HUES48 (cell line): ENCODE data around the gene ZNF638.

Experiments
- H3K27ac ChIP-seq: one replicate; pipeline ENCODE4 v1.7.0; 2013; ENCODE audit warnings: low read depth, low read length, inconsistent platforms
- H3K27me3 ChIP-seq: 2 replicates; pipeline ENCODE4 v1.6.1; 2013; ENCODE audit warnings: mild to moderate bottlenecking, low read length; ENCODE audit not compliant: control insufficient read depth, insufficient read depth
- H3K36me3 ChIP-seq: 2 replicates; pipeline ENCODE4 v1.6.1; 2013; ENCODE audit warnings: low read length; ENCODE audit not compliant: control insufficient read depth, insufficient read depth
- H3K4me1 ChIP-seq: 2 replicates; pipeline ENCODE4 v1.6.1; 2013; ENCODE audit warnings: mild to moderate bottlenecking, low read length; ENCODE audit not compliant: control insufficient read depth, insufficient read depth
- H3K4me3 ChIP-seq: 2 replicates; pipeline ENCODE4 v1.5.1; 2013; ENCODE audit warnings: mild to moderate bottlenecking, low read depth, low read length
- H3K9ac ChIP-seq: 2 replicates; pipeline ENCODE4 v1.6.1; 2013; ENCODE audit warnings: mild to moderate bottlenecking, low read depth, low read length, moderate library complexity
- H3K9me3 ChIP-seq: 2 replicates; pipeline ENCODE4 v1.6.1; 2013; ENCODE audit warnings: low read length; ENCODE audit not compliant: control insufficient read depth, insufficient read depth

The ZNF638 gene

DNA sequence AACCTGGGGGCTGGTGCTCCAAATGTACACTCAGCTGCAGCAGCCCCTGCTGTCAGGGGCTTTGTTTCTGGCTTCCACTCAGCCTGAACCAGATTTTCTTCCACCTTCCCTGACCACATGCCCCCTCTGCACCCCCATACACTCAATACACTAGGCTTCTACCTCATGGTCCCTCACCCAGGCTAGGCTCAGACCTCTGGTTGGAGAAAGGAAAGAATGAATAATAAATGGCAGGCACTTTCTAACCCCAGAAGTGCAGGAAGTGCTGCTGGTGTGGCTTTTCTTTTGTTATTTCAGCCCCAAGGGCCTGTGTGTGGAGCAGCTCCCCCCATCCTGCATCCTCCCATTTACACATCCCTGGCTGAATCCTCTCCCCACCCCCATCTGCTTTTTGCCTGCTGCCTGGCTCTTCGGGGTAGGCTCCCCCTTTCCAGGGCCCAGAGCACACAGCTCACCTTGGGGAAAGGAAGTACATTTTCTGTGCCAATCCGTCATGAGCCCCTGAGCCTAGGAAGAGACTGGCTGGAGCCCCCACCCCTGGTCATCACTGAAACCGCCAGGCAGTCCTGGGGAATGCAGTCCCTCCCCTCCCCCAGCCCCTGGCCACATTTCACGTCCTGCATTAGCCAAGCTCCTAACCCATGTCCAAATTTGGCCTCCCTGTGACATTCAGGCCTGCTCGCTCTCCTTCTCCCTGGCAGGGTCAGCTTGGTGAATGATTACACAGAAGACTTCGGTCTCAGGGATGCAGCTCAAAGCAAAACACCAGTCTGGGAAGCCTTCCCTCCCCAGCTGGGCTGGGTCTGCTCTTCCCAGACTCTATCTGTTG lies 124.4 kb downstream of the ZNF638 start:
- peaks cover 38% of the 10 kb centered on the region for H3K4me1 ChIP-seq
- H3K4me3 ChIP-seq = peak overlapping the region; percentile 29
- H3K27ac ChIP-seq = peak overlapping the region; percentile 82
- H3K9me3 ChIP-seq = no peaks in the 10 kb centered on the region
- H3K27me3 ChIP-seq = peaks cover 56% of the 10 kb centered on the region
- H3K36me3 ChIP-seq = no peaks in the 10 kb centered on the region
- H3K9ac ChIP-seq = peak overlapping the region; percentile 37; the same call in 1 of the 2 replicates

DNA sequence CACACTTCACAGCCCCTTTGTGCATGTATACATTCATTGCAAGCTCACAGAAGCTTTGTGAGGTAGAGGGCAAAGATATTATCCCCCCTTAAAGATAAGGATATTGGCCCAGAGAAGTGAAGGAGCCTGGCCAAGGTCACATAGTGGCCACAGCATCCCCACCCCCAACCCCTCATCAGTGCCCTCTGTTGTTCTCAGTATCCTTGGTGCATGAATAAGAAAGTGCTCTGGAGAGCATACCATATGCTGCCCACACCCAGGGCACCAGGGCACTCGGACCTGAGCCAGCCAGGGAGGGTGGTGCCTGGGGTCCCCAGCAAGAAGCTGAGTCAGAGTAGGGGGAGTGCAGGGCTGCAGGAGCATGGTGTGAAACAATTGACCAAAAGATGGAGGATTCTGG lies 125.0 kb downstream of the ZNF638 start:
- Histone ChIP-seq H3K27me3 (peaks cover 61% of the 10 kb centered on the region), H3K9ac (peak overlapping the region; percentile 37; the same call in 1 of the 2 replicates), H3K4me3 (0 out of 2 replicates have a peak overlapping the region, but pooled peaks have one; percentile 29), H3K36me3 (no peaks in the 10 kb centered on the region), H3K4me1 (peaks cover 43% of the 10 kb centered on the region), H3K27ac (peak overlapping the region; percentile 82), H3K9me3 (no peaks in the 10 kb centered on the region)

DNA sequence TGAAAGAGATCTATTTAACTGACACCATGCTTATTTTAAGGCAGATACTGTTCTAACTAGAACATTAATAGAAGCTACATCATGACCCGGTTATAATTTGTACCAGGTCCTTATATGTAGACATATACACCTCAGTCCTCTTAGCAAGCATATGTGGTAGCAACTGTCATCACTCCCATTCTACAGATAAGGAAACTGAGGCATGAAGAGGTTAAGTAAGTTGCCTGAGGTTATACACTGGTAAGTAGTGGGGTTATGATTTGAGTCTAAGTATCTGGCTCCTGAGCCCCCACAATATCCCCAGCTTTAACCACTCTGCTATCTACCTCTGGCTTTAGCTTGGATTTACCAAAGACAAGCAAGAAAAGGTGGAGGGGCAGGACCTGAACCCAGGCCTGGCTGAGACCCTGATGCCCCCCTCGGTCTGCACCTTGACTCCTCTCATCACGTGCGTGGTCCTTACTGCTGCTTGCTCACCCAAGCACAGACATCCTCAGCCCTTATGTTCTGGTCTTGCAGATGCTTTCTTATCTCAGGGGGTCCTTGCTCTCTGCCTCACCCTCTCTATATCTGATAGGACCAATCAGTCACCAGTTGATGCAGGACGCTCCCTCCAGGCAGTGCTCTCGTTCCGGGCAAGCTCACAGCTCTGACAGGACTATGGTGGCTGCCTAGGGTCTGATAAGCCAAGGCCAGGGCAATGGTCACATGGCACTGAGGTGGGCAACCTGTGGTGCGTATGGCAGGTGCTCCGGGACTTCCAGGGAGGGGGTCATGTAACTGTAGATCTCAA lies 125.7 kb downstream of the ZNF638 start:
- H3K4me1 ChIP-seq = peaks cover 43% of the 10 kb centered on the region
- H3K9ac ChIP-seq = no peak overlapping the region
- H3K36me3 ChIP-seq = no peaks in the 10 kb centered on the region
- no peak overlapping the region for H3K4me3 ChIP-seq
- H3K27ac ChIP-seq = no peak overlapping the region
- peaks cover 63% of the 10 kb centered on the region for H3K27me3 ChIP-seq
- H3K9me3 ChIP-seq = no peaks in the 10 kb centered on the region

DNA sequence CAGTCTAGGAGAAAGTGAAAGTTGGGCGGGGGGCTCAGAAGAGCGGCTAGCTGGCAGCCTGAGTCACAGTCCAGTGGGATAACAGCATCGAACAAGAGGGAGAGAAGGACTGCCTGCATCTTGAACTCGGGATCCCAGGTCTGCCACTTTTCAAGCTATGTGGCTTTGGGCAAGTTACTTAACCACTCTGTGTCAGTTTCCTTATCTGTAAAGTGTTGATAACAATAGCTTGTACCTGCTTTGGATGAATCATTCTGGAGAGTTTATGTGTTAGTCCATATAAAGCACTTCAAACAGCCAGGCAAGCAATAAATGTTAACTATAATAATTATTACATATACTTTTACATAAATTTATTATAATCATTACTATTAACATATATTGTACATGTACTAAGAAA lies 126.3 kb downstream of the ZNF638 start:
- Histone ChIP-seq H3K9ac (no peak overlapping the region), H3K36me3 (no peaks in the 10 kb centered on the region), H3K4me3 (no peak overlapping the region), H3K9me3 (no peaks in the 10 kb centered on the region; the same call in 1 of the 2 replicates), H3K27ac (no peak overlapping the region), H3K27me3 (peaks cover 63% of the 10 kb centered on the region), H3K4me1 (peaks cover 40% of the 10 kb centered on the region)

DNA sequence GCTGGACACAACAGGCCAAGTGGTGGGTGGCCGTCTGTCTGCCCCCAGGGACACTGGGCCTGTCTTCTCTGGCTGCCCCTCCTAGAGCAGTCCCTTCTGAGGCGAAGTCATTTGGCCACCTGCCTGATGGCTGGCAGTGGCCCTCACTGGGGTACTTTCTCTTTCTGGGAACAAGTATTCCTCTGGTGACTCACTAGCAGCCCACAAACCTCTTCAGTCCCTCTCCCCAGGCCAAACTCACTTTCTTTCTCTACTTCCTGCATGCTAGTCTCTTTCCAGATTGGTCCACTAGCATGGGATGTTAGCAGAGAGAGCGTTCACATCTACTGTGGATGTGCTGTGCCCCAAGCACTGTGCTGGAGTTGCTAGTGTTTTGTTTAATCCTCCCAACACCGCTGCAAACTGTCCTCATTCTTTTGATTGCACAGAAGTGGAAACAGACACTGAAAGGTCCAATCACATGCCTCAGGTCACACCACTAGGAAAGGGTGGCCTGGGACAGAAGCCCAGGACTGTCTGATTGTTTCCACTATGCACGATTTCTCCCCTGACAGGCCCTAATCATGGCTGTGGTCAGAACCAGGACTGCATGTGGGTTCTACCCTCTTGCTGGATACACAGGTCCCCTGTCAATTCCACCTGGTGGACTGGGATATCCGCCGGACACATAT lies 127.0 kb downstream of the ZNF638 start:
- H3K9ac ChIP-seq = no peak overlapping the region
- H3K27me3 ChIP-seq = peaks cover 65% of the 10 kb centered on the region
- no peak overlapping the region for H3K27ac ChIP-seq
- H3K9me3 ChIP-seq = no peaks in the 10 kb centered on the region; the same call in 1 of the 2 replicates
- no peak overlapping the region for H3K4me3 ChIP-seq
- H3K4me1 ChIP-seq = peaks cover 38% of the 10 kb centered on the region
- no peaks in the 10 kb centered on the region for H3K36me3 ChIP-seq

DNA sequence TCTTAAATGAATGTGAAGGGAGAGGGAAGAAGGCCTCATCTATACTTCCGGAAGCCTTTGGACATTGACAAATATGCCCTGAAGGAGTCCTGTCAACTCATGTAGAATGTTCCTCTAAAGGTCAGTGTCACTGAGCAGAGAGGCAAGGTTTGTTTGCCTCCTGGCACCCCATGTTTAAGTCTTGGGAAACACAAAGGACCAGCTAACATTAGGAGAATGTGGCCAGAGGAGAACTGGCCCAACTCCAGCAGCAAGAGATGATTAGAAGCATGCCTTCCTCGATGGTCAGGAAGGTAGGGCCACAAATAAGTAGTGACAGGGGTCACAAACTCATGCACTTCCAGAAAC lies 127.5 kb downstream of the ZNF638 start:
- peaks cover 65% of the 10 kb centered on the region for H3K27me3 ChIP-seq

DNA sequence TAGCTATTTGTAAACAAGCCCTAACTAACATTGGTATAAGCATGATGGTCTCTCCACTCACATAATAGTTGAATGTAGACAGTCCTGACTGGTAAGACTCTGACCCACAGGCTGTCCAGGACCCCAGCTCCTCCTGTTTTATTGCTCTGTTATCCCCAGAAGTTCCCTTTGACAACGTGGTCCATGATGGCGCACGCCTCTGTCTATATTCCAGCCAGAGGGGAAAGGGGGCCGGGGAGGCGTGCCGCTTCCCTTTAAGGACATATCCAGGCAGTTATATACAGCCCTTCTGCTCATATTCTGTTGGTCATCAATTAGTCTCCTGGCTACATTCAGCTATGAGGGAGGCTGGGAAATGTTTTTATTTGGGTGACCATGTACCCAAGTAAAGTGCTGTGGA lies 128.5 kb downstream of the ZNF638 start:
- Histone ChIP-seq H3K27me3 (peaks cover 65% of the 10 kb centered on the region), H3K4me3 (no peak overlapping the region), H3K9ac (no peak overlapping the region), H3K27ac (no peak overlapping the region), H3K9me3 (no peaks in the 10 kb centered on the region; the same call in 1 of the 2 replicates), H3K36me3 (no peaks in the 10 kb centered on the region), H3K4me1 (peaks cover 27% of the 10 kb centered on the region)

More for the DNA sequence above, 127.5 kb downstream of the ZNF638 start:
- H3K27ac ChIP-seq = no peak overlapping the region
- H3K4me3 ChIP-seq = no peak overlapping the region
- no peaks in the 10 kb centered on the region for H3K36me3 ChIP-seq
- H3K9ac ChIP-seq = no peak overlapping the region
- no peaks in the 10 kb centered on the region; the same call in 1 of the 2 replicates for H3K9me3 ChIP-seq
- H3K4me1 ChIP-seq = peaks cover 37% of the 10 kb centered on the region

DNA sequence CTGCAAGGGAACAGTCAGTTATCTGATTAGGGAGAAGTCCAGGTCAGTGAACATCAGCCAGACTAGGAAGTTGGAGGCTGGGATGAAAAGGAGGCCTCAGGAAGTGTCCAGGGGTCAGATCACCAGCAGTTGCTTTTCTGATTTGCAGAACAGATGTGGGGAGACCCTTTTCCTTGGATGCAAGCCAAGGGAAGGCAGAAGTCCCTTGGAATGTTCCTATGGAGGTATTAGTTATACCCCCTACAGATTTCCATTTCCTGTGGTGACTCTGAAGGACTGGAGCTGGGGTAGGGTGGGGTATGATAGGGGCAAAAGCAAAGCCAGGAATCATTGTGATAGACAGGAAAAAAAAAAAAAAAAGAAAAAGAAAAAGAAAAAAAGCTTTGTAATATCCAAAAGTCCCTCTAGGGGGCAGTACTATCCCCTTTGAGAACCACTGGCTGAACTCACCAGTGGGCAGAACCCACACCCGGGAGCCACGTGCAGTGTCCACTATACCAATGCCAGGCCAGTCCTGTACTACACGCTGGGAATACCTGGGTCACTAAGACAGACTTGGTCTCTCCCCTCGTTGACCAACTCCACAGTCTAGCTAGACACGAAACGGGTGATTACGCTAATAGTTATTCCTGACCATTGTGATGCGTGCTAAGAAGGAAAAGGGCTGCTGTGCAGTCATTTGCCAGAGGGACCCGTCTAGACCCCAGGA lies 129.2 kb downstream of the ZNF638 start:
- Histone ChIP-seq H3K36me3 (no peaks in the 10 kb centered on the region), H3K27ac (no peak overlapping the region), H3K4me1 (peaks cover 27% of the 10 kb centered on the region), H3K4me3 (0 out of 2 replicates have a peak overlapping the region, but pooled peaks have one; percentile 28), H3K9ac (no peak overlapping the region), H3K9me3 (no peaks in the 10 kb centered on the region; the same call in 1 of the 2 replicates), H3K27me3 (peaks cover 69% of the 10 kb centered on the region)

DNA sequence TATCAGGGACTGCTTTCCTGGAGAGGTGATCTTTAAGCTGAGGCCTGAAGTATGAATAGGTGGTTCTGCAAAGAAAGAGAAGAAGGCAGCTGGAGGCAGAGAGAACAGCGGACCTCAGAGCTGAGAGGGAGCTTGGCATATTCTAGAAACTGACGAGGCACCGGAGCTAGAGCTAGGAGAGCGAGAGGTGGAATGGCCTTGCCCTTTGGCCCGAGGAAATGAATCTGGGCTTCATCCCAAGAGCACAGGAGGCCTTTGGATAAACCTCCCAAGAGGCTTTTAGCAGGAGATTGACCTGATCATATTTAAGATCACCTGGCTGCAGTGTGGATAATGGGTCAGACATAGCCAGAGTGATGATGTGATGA lies 129.7 kb downstream of the ZNF638 start:
- H3K36me3 ChIP-seq = no peaks in the 10 kb centered on the region
- H3K4me1 ChIP-seq = peaks cover 25% of the 10 kb centered on the region
- no peak overlapping the region for H3K9ac ChIP-seq
- peaks cover 74% of the 10 kb centered on the region for H3K27me3 ChIP-seq
- H3K9me3 ChIP-seq = no peaks in the 10 kb centered on the region; the same call in 1 of the 2 replicates
- 0 out of 2 replicates have a peak overlapping the region, but pooled peaks have one; percentile 28 for H3K4me3 ChIP-seq
- H3K27ac ChIP-seq = no peak overlapping the region

DNA sequence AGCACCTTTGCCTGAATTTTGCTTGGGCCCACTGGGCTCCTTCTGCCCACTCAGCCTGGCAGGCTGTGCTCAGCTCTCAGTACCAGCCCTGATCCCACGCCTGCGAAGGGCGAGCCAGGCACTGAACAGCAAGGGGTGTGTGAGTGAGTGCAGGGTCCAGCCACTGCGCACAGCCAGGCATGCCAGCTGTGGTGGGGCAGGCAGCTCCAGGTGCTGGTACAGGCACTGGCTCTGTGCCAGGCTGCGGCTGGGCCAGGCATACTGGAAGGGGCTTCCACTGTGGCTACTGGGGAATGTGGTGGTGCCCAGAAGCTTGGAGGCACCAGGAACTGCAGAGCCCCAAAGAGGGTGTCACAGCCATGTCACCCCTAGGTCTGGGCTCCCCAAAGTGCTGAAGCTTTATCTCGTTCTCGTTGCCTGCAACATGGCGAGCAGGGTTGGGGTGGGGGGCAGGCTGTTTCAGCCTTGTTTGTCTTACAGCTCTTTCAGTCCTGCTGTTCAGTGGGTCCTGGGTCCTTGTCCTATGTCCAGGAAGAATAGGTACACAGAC lies 130.5 kb downstream of the ZNF638 start:
- Histone ChIP-seq H3K27ac (no peak overlapping the region), H3K36me3 (no peaks in the 10 kb centered on the region), H3K9me3 (no peaks in the 10 kb centered on the region; the same call in 1 of the 2 replicates), H3K27me3 (peaks cover 83% of the 10 kb centered on the region), H3K9ac (no peak overlapping the region), H3K4me1 (peaks cover 19% of the 10 kb centered on the region), H3K4me3 (no peak overlapping the region)
